HTR-8/SVneo (cell line): Measurements from ENCODE around the gene RAC2.

Experiments
- DNase-seq: peaks from one replicate; pipeline ENCODE4 v3.0.0; 2011; ENCODE audit warnings: low spot score, mixed read lengths; ENCODE audit not compliant: insufficient read length
- FAIRE-seq: peaks from 2 replicates; lab custom pipeline; 2011; peaks lifted over from hg19 to GRCh38; lab: Jason Lieb, UNC

RAC2 gene

DNA sequence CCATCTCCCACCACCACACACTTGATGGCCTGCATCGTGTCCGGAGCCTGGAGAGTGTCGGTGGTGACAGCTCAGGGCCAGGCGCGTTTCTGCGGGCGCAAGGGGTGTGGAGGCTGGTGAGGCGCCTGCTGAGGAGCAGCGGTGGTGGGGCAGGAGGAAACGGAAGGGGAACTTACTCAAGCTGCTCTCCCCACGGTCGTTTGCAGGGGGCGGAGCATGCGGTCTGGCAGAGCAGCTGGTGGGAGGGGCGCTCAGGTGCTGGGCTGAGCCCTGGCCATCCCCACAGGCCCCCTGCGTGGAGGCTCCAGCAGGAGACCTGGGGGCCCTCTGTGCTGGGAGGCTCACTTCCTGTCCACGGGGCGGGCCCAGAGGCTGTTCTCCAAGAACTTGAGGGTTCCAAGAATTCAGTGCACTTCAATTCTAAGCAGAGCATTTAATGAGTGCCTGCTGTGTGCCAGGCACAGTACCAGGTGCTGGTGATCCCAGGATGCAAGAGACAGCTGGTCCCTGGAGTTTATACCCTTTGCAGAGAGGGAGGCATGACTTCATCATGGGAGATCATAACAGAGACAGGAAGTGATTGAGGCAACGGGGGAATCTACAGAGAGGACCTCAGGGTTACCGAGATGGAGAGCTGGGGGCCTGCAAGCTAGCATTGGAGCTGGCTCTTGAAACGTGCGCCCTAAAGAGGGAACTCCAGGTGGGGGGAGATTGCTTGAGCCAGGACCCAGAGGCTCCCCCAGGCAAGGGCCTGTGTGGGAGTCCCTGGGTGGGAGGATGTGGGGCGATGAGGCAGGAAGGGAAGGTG lies at the start of gene RAC2:
RAC2 (minus strand) TSS at position 156 of the 808 bp plus-strand sequence; CDS start at position 35, 121 bp downstream.
- no peak for FAIRE-seq
- DNase-seq: no peak

DNA sequence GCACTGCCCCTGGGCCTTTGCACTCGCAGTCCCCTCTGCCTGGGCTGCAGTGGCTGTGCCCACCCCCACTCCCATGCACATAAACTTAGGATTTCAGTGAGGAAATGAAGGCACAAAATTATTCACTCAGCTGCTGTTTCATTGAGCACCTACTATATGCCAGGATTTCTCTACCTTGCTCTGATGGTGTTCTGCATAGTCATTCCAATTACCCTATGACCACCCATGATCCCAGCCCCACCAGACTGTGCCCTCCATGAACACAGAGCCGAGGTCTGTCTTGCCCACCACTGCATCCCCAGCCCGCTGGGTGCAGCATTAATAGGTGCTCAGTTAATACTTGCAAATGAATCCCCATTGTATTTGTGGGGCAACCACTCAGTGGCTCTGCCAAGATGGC lies 49.1 kb upstream of the RAC2 start:
- DNase-seq: no peak
- FAIRE-seq: no peak

DNA sequence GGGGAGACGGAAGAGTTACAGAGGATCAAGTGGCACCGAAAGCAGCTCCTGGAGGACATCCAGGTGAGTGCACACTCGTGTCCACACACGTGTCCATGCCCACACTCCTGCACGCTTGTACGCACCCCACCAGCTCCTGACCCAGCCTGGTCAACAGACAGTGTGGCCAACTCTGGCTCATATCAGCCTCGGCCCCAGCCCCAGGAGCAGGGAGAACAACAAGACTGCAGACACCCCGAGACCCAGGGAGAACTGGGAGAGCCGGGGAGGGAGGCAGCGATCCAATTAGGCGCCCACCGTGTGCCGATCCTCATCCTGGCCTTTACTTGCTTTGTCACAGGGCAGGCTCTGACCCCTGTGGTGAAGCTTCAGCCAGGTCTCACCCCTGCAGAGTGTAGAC lies 48.6 kb upstream of the RAC2 start:
- no peak for FAIRE-seq
- no peak for DNase-seq

DNA sequence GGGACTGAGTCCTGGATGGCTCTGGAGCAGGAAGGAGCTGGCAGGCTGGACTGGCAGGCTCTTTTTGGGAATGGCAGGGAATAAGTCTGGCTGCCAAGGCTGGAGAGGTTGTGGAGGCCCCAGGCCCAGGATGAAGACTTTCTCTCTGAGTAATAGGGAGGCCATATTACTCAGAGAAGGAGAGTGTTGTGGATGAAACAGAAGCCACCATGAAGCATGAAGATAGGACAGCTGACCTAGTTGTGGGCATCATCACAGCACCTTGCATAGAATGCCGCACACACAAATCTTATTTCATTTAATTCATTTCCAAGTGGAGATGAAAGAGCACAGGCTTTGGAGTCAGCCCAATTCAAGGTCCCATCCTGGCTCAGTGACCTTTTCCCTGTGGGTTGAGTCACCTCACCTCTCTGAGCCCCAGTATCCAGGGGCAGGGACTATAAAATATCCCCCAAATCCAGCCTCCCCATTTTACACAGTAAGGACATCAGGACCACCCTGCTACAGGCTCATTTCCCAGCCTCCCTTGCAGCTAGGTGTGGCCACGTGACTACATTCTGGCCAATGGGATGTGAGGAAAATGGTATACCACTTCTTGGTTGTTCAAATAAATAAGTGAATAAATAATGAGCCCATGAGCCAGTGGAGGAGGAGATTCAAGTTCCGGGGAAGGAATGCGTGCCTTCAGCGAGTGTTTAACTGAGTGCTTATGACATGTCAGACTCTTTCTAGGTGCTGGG lies 47.7 kb upstream of the RAC2 start:
- no peak for FAIRE-seq
- DNase-seq: no peak

DNA sequence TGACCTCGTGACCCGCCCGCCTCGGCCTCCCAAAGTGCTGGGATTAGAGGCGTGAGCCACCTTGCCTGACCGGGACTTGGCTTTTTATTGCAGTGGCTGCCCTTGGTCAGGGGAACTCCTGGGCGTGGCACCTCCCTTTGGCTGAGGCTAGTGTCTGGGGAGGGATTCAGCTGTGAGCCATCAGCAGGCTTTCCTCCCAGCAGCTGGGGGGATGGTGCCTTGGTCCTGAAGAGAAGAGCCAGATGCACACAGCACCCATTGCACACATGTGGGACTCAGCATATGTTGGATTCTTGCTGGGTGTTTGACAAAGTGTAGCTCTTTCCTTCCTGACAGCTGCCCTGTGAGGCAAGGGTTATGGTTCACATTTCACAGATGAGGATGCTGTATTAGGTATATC lies 46.7 kb upstream of the RAC2 start:
- FAIRE-seq (no peak), DNase-seq (no peak)

DNA sequence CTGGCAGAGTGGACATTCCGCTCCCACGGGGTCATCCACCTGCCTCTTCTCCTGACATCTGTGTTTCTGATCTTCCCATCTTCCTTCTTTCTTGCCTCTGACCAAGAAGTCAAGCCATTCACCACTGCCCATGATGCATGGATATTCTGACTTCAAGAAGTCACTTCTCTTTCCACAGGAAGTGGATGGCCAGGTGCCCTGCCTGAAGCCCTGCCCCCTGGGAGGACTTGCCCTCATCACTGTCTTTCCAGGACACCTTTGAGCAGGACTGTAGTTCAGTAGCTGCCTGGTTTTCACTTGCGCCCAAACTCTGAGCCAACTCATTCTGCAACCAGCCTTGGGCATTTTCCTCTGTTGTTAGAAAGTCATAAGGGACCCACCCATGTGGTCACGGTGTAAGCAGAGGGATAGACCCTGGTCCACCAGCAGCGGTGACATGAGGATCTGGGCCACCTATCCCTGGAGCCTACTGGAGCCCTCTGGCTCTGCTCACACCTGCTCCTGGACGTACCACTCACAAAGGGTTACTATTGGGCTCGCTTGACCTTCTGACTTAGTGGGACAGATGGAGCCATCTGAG lies 45.2 kb upstream of the RAC2 start:
- FAIRE-seq (no peak), DNase-seq (no peak)

DNA sequence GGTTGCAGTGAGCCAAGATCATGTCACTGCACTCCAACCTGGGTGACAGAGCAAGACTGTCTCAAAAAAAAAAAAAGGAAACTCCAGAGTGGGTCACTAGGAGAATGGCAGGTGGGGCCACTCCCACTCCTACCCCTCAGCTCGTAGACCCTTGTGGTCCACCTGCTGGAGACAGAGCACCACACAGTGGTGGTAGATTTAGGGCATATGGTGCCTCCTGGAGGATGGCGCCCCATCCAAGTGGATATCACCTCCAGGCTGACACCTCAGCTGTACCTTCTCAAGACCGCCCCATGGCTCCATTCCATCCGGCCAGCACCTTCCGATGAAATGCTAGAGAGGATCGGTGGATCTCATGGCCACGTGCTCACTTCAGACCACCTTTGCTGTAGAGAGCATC lies 44.5 kb upstream of the RAC2 start:
- no peak for DNase-seq
- FAIRE-seq: no peak

DNA sequence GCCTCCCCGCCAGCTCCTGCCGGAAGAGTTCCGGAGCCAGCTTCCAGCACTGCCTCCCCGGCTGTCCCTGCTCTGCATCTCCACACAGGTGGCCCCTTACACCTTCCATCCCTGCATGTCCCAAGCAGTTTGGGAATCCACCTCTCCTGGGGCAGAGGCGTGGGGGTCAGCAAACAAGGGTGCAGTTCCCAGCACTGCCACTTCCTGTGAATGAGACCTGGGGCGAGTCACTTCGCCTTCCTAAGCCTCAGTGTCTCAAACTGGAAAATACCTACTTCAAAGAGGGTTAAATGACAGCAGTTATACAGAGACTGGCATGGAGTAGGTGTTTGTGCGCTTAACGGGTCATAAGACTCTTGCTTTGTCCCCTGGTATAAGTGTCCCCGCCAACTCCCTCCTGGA lies 43.5 kb upstream of the RAC2 start:
- DNase-seq (no peak), FAIRE-seq (no peak)

DNA sequence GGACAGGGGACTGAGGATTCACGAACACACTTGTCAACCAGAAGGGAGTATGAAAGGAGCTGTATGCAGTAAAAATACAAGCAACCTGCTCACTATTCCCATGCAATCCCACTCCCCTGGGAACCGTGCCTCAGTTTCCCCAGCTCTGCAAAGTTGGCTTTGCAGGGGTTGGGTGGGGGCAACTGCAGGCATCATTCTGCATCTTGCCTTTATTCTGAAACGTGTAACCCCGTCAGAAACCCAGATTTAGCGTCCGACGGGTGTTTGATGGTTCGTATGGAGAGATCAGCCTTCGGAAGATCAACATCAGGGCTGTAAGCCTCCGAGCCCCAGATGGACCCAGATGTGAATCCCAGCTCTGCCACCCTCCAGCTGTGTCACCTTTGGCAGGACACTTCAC lies 41.9 kb upstream of the RAC2 start:
- FAIRE-seq: no peak

DNA sequence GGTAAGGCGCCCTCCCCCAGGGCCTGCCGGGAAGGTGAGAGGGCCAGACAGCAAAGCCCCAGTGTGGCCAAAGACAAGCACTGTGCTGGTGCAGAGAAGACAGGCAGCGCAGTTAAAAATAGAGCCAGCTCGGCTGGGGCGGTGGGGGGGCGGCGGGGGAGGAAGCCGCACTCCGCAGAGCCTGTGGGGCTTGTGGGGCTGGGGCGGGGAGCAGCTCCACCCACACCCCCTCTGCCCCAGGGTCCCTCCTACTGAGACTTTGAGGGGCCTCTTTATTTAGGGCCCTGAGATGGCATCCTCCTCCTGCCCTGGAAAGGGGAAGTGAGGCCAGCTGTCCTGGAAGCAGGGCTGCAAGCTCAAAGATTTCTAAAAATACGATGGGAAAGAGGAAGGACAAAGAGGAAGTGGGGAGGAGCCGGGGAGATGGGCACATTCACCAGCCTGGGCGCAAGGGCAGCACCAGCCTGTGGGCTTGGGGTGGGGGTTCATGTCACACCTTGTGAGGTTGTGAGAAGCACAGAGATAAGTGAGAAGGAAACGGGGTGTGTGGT lies 40.8 kb upstream of the RAC2 start:
- DNase-seq: no peak
- no peak for FAIRE-seq

More for the DNA sequence above, 41.9 kb upstream of the RAC2 start:
- no peak for DNase-seq

DNA sequence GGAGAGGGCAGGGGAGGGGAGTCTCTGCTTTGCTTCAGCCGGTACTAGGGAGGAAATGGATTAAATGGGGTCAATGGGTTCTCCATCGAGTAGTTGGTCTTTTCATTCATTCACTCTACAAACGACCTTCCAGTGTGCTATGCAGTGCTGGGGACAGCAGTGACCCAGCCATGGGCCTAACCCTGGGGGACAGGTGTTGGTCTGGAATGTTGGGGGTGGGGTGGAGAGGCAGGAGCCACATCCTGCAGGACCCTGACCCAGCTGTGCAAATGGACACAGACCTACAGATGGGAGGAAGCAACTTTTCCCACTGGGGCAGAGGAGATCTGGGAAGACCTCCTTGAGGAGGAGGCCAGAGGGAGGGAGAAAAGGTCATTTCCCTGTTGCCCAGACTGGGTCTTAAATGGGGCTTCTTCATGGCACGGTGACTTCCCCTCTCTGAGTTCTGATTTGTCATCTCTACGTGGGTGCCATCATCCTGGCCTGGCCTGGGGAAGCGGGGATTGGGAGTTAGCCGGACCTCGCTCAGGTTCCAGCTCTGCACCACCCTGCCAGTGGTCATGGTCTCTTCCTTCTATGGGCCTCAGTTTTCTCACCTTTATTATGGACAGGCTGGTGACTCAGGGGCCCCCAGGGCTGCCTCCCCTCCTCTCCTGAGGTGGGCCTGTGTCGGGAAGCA lies 40.2 kb upstream of the RAC2 start:
- FAIRE-seq (no peak), DNase-seq (no peak)

DNA sequence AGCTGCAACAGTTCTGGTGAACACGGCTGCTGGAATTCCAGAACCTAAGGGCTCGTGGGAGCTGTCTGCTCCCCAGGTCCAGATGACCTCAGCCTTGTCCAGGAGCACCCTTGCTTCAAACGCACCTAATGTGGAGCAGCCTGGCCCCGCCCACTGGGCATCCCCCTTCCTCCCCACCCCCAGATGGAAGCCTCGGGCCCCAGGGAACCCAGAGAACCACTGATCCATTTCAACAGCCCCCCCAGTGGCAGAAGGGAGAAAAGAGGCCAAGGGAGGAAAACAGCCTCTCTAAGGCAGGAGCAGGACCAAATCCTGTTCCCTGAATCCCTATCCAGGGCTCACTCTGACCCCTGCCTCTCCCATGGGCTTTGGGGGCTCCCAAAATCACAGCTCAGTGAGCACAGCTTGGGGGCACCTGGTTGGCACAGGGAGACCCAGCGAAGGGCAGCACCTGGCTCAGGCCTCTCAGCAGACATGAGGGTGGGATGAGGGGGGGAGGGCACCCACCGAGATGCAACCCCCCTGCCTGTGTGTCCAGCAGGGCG lies 39.4 kb upstream of the RAC2 start:
- FAIRE-seq (no peak), DNase-seq (no peak)

DNA sequence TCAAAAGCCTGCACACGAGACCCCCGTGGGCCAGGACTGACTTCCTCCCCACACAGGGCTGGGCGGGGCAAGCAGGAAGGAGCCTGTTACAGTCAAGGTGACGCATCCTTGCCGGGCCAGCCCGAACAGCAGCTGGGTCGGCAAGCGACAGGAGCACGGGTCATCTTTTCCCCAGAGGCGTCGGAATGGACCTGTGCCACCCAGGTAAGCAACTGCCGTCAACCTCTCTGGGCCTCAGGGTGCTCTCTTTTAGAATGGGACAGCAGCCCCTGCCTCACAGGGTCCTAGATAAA lies 38.3 kb upstream of the RAC2 start, which contains the start of gene CYTH4:
CYTH4 (plus strand) TSS at position 124 of the 293 bp plus-strand sequence; CDS start at position 186, 62 bp downstream.
- FAIRE-seq (no peak), DNase-seq (no peak)

DNA sequence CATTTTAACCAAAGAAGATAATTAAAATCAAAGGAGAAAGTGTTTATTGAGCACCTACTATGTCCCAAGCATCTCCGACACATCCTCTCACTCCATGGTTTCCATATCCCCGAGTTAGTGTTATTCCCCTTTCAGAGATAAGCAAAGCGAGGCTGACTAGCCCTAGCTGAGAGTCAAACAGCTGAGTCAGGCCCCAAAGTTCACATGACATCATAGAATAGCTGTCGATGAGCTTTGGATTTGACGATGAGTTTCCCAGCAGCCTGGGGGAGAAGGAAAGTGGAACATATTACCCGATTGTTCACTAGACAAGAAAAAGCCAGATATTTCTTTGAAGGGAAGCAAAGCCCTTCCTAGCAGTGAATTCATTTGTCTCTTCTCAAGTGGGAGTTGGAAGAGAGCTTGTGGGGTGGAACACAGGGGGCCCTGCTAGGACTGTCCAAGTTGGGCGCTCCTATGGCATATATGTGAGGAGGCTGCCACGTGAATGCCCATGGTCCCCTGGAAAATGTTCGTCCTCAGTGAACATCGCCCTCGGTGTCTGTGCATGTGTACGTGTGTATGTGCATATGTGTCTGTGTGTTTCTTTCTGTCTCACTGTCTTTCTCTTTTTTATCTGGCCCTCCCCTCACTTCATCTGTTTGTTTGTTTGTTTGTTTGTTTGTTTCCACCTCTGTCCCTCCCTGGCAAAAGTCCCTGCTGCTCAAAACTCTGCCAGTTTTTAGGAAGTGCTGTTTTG lies 37.7 kb upstream of the RAC2 start:
- no peak for FAIRE-seq
- no peak for DNase-seq

DNA sequence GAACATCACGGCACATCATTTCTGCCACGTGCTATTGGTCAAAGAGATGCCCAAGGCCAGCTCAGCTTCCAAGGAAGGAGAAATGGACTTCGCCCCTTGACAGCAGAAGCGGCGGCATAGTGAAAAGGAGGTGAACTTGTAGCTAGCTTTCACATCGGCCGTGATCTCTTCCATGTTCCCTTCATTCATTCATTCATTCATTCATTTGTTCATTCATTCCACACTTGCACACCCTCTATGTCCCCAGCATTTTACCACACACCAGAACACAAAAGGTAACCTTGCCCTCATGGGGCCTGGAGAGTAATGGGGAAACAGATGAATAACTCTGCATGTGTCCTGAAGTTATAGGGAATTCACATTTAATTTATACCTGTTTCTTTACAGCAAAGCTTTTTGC lies 37.1 kb upstream of the RAC2 start:
- DNase-seq (no peak), FAIRE-seq (no peak)

DNA sequence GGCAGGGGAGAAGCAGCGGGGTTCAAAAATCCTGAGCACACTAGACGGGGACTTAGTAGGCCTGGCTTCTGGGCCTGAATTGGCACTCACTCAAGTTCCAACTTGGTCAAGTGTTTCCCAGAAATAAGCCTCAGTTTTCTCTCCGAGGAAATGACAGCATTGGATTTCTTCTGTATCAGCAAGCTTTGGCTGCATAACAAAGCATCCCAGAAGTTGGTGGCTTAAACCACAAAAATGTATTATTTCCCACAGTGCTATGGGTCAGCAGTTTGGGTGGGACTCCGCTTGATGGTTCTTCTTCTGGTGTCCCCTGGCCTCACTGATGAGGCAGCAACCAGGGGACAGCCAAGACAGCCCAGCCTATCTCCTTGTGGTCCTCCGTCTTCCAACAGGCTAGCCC lies 36.6 kb upstream of the RAC2 start:
- DNase-seq (no peak), FAIRE-seq (no peak)

DNA sequence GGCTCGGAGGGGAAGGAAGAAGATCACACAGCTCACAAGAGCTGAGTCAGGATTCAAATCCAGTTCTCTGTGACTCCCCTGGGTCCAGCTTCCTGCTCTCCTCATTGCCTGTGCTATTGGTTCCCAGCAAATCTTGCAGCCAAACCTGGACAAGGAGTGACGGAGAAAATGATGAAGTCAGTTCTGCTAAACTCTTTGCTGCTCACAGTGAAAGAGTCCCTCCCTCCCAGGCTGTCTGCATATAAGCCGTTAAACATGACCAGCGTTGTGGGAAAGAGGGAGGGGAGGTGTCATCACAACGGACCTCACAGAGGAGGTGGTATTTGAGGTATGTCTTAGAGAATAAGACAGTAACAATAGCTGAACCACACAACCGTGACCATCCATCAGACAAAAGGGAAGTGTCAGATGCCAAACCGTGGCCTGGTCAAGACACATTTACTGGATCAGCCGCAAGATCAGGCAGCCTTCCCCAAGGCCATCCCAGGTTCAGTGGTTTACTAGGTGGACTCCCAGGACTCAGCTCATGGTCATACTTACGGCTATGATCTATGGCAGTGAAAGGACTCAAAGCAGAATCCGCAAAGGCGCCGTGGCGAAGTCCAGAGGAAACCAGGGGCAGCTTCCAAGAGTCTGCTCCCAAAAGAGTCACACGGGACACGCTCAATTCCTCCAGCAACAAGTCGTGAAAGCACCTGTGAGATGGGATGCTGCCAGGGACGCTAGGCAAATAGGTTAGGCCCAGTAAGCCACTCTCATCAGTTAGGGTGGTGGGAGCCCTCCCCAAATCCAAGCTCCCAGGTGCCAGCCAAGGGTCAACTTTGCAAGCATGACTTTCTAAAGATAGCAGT lies 35.5 kb upstream of the RAC2 start:
- DNase-seq (no peak), FAIRE-seq (no peak)

DNA sequence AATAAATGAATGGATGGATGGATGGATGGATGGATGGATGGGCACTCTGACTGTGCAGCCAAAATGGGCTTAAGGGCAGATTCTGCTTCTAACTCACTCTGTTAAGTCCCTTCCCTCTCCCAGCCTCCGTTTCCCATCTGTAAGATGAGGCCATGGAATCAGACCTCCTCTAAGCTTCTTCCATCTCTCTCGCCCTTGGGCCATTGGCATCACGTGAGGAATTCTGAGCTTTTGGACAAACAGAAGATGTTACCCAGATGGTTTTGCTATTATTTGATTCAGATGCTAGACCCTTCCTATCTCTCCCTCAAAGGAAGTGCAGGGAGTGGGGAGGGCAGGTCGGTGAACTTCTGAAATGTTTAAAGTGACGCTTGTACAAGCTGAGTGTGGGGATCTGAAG lies 34.2 kb upstream of the RAC2 start:
- DNase-seq: no peak
- no peak for FAIRE-seq

DNA sequence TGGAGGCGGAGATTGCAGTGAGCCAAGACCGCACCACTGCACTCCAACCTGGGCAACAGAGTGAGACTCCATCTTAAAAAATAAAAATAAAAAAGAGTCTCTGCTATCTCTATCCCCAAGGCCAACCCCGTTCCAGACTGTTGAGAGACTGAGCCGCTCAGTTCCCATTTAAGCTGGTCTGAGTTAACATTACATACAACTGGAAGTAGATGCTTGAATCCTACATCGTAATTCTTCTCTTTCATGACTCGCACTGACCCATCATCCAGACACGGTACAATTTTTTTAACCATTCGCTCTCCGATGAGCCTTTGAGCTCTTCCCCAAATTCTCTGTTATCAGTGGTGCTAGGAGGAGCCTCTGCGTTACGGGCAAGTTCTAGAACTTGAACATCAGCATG lies 33.3 kb upstream of the RAC2 start:
- no peak for DNase-seq

More for the DNA sequence above, 33.3 kb upstream of the RAC2 start:
- no peak for FAIRE-seq
